Measurements from ENCODE around the gene ALG13.

DNA sequence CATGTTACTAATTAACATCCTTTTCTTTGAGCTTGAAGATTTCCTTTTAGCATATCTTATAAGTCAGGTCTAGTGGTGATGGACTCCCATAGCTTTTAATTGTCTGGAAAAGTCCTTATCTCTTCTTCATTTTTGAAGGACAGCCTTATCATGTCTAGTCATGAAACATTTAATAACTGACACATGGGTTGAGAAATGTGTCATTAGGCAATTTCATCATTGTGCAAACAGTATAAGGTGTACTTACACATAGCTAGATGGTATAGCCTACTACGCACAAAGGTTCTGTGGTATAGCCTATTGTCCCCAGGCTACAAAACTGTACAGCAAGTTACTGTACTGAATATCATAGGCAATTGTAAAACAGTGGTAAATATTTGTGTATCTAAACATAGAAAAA is 34.5 kb upstream of the ALG13 start:
- TF ChIP-seq, protein P1, sequence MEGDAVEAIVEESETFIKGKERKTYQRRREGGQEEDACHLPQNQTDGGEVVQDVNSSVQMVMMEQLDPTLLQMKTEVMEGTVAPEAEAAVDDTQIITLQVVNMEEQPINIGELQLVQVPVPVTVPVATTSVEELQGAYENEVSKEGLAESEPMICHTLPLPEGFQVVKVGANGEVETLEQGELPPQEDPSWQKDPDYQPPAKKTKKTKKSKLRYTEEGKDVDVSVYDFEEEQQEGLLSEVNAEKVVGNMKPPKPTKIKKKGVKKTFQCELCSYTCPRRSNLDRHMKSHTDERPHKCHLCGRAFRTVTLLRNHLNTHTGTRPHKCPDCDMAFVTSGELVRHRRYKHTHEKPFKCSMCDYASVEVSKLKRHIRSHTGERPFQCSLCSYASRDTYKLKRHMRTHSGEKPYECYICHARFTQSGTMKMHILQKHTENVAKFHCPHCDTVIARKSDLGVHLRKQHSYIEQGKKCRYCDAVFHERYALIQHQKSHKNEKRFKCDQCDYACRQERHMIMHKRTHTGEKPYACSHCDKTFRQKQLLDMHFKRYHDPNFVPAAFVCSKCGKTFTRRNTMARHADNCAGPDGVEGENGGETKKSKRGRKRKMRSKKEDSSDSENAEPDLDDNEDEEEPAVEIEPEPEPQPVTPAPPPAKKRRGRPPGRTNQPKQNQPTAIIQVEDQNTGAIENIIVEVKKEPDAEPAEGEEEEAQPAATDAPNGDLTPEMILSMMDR (IDR thresholded peaks at IDR 0.05; ENCODE audit: low read depth, low read length) = no peak
- TF ChIP-seq EZH2phosphoT487 (IDR thresholded peaks at IDR 0.05; ENCODE audit: low read depth) = no peak
